Endothelial cell (in vitro differentiated cells): ENCODE measurements around the gene POLDIP3. TPM values are rescaled to one million over a fixed set of nuclear protein-coding genes. Genes with fewer than 3 reads are reported as not detected.

Source experiments
- DNase-seq: peaks from one replicate; pipeline ENCODE4 v3.0.0; 2021; ENCODE audit warnings: low spot score
- H3K27ac Mint-ChIP-seq: one replicate; pipeline ENCODE4 v1.8.0; 2021; ENCODE audit warnings: mixed read lengths, inconsistent platforms; ENCODE audit not compliant: unreplicated experiment
- H3K27me3 Mint-ChIP-seq: one replicate; pipeline ENCODE4 v1.8.0; 2021; ENCODE audit warnings: mild to moderate bottlenecking, moderate library complexity, mixed read lengths, inconsistent platforms; ENCODE audit not compliant: unreplicated experiment
- H3K36me3 Mint-ChIP-seq: one replicate; pipeline ENCODE4 v1.8.0; 2021; ENCODE audit warnings: mild to moderate bottlenecking, low read depth, mixed read lengths, inconsistent platforms; ENCODE audit not compliant: unreplicated experiment
- H3K4me1 Mint-ChIP-seq: one replicate; pipeline ENCODE4 v1.8.0; 2021; ENCODE audit warnings: mild to moderate bottlenecking, mixed read lengths, inconsistent platforms; ENCODE audit not compliant: unreplicated experiment
- H3K4me3 Mint-ChIP-seq: one replicate; pipeline ENCODE4 v1.8.0; 2021; ENCODE audit warnings: mild to moderate bottlenecking, mixed read lengths, inconsistent platforms; ENCODE audit not compliant: unreplicated experiment
- H3K9me3 Mint-ChIP-seq: one replicate; pipeline ENCODE4 v1.8.0; 2021; ENCODE audit warnings: mixed read lengths, inconsistent platforms; ENCODE audit not compliant: unreplicated experiment
- total RNA-seq: library from RNA; stranded (reverse); fragmentation: NEBNext Ultra II Directional; extraction: Animal tissue kit (Norgen Biotek cat#: 25700); gene quantifications from one replicate; pipeline ENCODE4 v1.2.1, GENCODE V29; 2021; ENCODE audit not compliant: unreplicated experiment
- TF ChIP-seq, protein P1 (sequence below): fragments of 200-600 bp; sonication (generic); IDR thresholded peaks from one replicate; pipeline ENCODE4 v1.5.0; 2021; ENCODE audit warnings: antibody characterized with exemption; ENCODE audit not compliant: unreplicated experiment

The POLDIP3 gene
- total RNA-seq, 1 donor from 2014 or later, result 50.0 TPM

DNA sequence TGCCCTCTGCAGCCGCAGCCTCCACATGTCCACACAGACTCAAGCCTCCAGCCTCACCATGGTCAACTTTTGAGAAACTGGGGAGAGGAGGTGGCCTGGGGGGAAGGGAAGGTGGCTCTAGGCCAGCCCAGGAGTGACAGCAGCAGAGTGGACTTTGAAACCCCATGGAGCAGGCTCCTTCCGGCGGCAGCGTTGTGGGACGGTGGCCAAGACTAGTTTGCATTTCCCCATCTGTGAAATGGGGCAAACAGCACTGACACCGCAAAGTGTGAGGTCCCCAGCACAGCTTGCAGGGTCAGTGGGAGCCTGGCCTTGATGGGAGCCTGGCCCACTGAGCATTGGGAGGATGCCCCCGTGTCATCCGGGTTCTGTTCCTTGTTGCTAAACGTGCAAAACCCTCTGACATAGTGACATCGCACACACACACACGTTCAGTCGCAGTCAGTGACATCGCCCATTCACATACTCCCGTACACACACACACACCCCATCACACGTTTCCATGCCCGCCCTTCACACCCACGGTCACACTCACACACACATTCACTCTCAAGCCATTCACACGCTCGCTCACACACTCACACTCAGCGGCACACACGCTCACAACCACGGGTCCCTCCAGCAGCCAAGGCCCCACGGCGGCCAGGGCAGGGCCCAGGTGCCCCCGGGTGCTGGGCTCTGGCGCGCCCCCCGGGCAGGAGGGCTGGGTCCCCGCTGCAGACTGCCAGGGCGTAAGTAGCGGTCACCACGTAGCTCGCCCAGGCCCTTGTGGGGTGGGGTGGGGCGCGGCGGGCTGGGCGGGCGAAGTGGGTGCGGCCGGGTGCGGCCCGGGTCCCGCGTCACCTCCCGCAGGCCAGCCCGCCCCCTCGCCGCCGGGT is 33.9 kb upstream of the POLDIP3 start:
- H3K4me1 Mint-ChIP-seq, result peaks cover 32% of the 10 kb centered on the region
- H3K9me3 Mint-ChIP-seq, result no peaks in the 10 kb centered on the region
- DNase-seq, result no peak
- H3K4me3 Mint-ChIP-seq, result peak overlapping the region; percentile 100
- peak overlapping the region; percentile 90 for H3K27ac Mint-ChIP-seq
- TF ChIP-seq, protein P1, sequence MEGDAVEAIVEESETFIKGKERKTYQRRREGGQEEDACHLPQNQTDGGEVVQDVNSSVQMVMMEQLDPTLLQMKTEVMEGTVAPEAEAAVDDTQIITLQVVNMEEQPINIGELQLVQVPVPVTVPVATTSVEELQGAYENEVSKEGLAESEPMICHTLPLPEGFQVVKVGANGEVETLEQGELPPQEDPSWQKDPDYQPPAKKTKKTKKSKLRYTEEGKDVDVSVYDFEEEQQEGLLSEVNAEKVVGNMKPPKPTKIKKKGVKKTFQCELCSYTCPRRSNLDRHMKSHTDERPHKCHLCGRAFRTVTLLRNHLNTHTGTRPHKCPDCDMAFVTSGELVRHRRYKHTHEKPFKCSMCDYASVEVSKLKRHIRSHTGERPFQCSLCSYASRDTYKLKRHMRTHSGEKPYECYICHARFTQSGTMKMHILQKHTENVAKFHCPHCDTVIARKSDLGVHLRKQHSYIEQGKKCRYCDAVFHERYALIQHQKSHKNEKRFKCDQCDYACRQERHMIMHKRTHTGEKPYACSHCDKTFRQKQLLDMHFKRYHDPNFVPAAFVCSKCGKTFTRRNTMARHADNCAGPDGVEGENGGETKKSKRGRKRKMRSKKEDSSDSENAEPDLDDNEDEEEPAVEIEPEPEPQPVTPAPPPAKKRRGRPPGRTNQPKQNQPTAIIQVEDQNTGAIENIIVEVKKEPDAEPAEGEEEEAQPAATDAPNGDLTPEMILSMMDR, result no peak
- peaks cover 9% of the 10 kb centered on the region for H3K27me3 Mint-ChIP-seq
- H3K36me3 Mint-ChIP-seq, result peaks cover 4% of the 10 kb centered on the region

DNA sequence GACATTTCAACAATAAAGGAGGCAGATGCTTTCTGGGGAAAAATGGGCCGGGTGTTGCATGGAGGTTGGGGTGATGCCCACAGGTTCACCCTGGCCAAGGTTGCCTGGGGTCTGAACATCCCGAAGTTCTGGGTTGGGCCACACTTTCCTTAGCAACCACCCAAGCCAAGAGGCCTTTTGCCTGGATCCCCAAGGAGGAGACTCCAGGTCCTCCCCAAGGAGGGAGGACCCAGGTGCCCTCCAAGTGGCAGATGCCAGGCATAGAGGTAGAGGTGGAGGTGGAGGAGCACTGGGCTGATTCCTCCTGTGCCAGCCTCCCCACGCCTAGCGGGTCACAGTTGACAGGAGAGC is 33.3 kb upstream of the POLDIP3 start:
- Mint-ChIP-seq H3K27me3 (peaks cover 9% of the 10 kb centered on the region), H3K9me3 (no peaks in the 10 kb centered on the region), H3K27ac (peak overlapping the region; percentile 30), H3K36me3 (peaks cover 4% of the 10 kb centered on the region), H3K4me1 (peaks cover 32% of the 10 kb centered on the region), H3K4me3 (peak overlapping the region; percentile 100)
- DNase-seq, result no peak
- TF ChIP-seq, protein P1, result no peak

DNA sequence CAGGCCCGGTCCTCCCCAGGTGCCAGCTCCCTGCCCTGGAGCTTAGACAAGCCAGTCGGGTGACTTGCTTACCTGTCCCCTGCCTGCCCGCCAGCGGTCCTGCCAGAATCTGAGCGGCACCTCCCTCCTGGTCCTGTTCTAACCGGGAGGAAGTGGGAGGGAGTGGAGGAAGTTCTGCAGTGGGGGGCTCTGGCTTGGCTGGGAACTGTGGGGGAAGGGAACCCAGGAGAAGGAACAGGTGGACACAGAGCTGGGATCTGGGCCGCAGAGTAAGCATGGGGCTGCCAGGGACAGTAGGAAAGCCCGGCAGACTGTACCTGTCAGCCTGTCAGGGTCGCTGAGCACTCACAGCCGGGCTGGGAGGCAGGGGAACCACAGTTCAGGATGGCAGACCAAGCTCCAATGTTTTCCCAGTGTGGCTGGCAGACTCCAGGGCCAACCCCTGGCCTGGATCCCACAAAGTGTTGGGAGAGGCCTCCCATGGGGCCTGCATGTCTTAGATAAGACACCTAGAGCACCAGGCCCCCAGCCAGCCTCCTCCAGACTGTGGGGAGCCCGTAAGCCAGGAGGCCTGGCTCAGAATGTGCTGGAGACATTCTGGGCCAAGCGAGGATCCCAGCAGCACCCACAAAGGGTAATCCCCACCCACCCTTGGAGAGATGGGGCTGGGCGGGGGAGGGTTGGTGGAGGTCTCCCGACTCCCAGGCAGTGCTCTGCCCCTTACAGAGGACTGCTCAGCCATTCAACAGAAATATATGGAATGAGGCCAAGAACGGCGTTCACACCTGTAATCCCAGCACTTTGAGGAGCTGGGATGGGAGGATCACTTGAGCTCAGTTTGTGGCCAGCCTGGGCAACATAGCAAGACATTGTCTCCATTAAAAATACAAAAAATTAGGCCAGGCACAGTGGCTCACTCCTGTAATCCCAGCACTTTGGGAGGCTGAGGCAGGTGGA is 32.2 kb upstream of the POLDIP3 start:
- Mint-ChIP-seq H3K4me1 (peaks cover 35% of the 10 kb centered on the region), H3K36me3 (peaks cover 4% of the 10 kb centered on the region), H3K27ac (no peak overlapping the region), H3K9me3 (no peaks in the 10 kb centered on the region), H3K27me3 (peaks cover 9% of the 10 kb centered on the region), H3K4me3 (no peak overlapping the region)
- DNase-seq, result no peak
- TF ChIP-seq, protein P1, result no peak

DNA sequence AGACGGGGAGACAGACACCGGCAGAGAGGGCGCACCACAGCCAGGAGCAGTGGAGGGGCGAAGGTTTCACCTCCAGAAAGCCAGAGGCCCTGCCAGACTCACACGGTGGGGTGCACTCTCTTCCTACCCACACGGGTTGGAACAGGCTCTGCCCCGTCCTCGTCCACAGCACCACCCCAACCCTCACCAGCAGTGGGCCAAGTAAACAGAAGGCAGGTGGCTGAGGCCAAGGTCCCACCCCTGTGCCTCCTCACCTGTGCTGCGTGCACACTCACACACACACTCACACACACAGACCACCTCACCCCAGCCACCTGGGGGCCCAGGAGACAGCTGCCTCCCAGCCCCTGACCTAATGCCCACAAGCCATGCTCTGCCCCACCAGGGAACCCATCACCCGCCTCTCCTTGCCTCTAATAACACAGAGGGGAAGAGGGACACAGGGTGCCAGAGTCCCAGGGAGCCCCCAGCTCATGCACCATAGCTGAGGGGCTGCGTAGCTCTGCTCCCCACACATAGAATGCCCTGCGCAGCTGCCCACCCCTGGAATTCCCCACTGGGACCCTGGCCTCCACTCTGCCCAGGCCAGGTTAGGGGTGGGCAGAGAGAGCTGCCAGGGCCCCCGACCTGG is 31.4 kb upstream of the POLDIP3 start:
- TF ChIP-seq, protein P1, result no peak
- H3K36me3 Mint-ChIP-seq, result peaks cover 4% of the 10 kb centered on the region
- H3K4me1 Mint-ChIP-seq, result peaks cover 35% of the 10 kb centered on the region
- DNase-seq, result no peak
- no peak overlapping the region for H3K27ac Mint-ChIP-seq
- peaks cover 9% of the 10 kb centered on the region for H3K27me3 Mint-ChIP-seq
- no peaks in the 10 kb centered on the region for H3K9me3 Mint-ChIP-seq
- no peak overlapping the region for H3K4me3 Mint-ChIP-seq
